Osteocyte (in vitro differentiated cells): Measurements from ENCODE around the gene PRSS8. TPM values are rescaled to one million over a fixed set of nuclear protein-coding genes. Genes with fewer than 3 reads are reported as not detected.

Experiments used
- DNase-seq: peaks from one replicate; pipeline ENCODE4 v3.0.0; 2021; ENCODE audit warnings: mixed read lengths; ENCODE audit not compliant: unreplicated experiment; ENCODE audit errors: extremely low spot score
- H3K27ac Mint-ChIP-seq: one replicate; pipeline ENCODE4 v1.8.0; 2021; ENCODE audit warnings: mild to moderate bottlenecking, mixed read lengths; ENCODE audit not compliant: unreplicated experiment
- H3K27me3 Mint-ChIP-seq: one replicate; pipeline ENCODE4 v1.8.0; 2021; ENCODE audit warnings: mixed read lengths; ENCODE audit not compliant: unreplicated experiment
- H3K36me3 Mint-ChIP-seq: one replicate; pipeline ENCODE4 v1.8.0; 2021; ENCODE audit warnings: mixed read lengths; ENCODE audit not compliant: unreplicated experiment
- H3K4me1 Mint-ChIP-seq: one replicate; pipeline ENCODE4 v1.8.0; 2021; ENCODE audit warnings: mixed read lengths; ENCODE audit not compliant: unreplicated experiment
- H3K4me3 Mint-ChIP-seq: one replicate; pipeline ENCODE4 v1.8.0; 2021; ENCODE audit warnings: mild to moderate bottlenecking, moderate library complexity, mixed read lengths; ENCODE audit not compliant: unreplicated experiment
- H3K9me3 Mint-ChIP-seq: one replicate; pipeline ENCODE4 v1.8.0; 2021; ENCODE audit warnings: mixed read lengths; ENCODE audit not compliant: unreplicated experiment
- CTCF ChIP-seq: fragments of 200-600 bp; sonication (generic); IDR thresholded peaks from 2 replicates; pipeline ENCODE4 v1.5.0; 2021; ENCODE audit warnings: antibody characterized with exemption, mild to moderate bottlenecking, moderate library complexity
- total RNA-seq: library from RNA; stranded (reverse); gene quantifications from 2 replicates; pipeline ENCODE4 v1.2.1, GENCODE V29; 2021

Gene PRSS8
- total RNA-seq, 1 donor from 2014 or later = not detected

- H3K4me3 Mint-ChIP-seq = no peak overlapping the region
- H3K27ac Mint-ChIP-seq = no peak overlapping the region
- no peak for DNase-seq
- H3K9me3 Mint-ChIP-seq = no peaks in the 10 kb centered on the region
- H3K4me1 Mint-ChIP-seq = peaks cover 13% of the 10 kb centered on the region
- peaks cover 15% of the 10 kb centered on the region for H3K36me3 Mint-ChIP-seq
- H3K27me3 Mint-ChIP-seq = no peaks in the 10 kb centered on the region
- no peak for TF ChIP-seq CTCF
These were observed 15.4 kb downstream of the PRSS8 start for GRCh38 chr16:31120129-31120528.

- Mint-ChIP-seq H3K4me1 (peaks cover 13% of the 10 kb centered on the region), H3K27me3 (no peaks in the 10 kb centered on the region), H3K27ac (peak overlapping the region; percentile 98), H3K36me3 (peaks cover 15% of the 10 kb centered on the region), H3K4me3 (peak overlapping the region; percentile 91), H3K9me3 (no peaks in the 10 kb centered on the region)
- no peak for DNase-seq
- no peak for TF ChIP-seq CTCF
These were observed 17.0 kb downstream of the PRSS8 start for GRCh38 chr16:31118223-31119155.

GRCh38 chr16:31117384-31118222 lies 17.9 kb downstream of the PRSS8 start, which contains the start of gene KAT8:
TSS of gene KAT8 (plus strand) at chr16:31117664. CDS start at chr16:31117682, 18 bp downstream.
- Mint-ChIP-seq H3K9me3 (no peaks in the 10 kb centered on the region), H3K4me3 (peak within 1 kb of the TSS; percentile 91), H3K36me3 (peaks cover 15% of the 10 kb centered on the region), H3K4me1 (peaks cover 13% of the 10 kb centered on the region), H3K27ac (peak within 1 kb of the TSS; percentile 98), H3K27me3 (no peaks in the 10 kb centered on the region)
- peak; percentile 99 for DNase-seq
- no peak for TF ChIP-seq CTCF

GRCh38 chr16:31114468-31114867 lies 21.1 kb downstream of the PRSS8 start:
- peaks cover 11% of the 10 kb centered on the region for H3K36me3 Mint-ChIP-seq
- H3K4me1 Mint-ChIP-seq = peaks cover 19% of the 10 kb centered on the region
- H3K4me3 Mint-ChIP-seq = no peak overlapping the region
- DNase-seq = no peak
- no peak overlapping the region for H3K27ac Mint-ChIP-seq
- TF ChIP-seq CTCF = no peak
- no peaks in the 10 kb centered on the region for H3K9me3 Mint-ChIP-seq
- H3K27me3 Mint-ChIP-seq = no peaks in the 10 kb centered on the region
